HepG2 (cell line): Measurements from ENCODE around the gene SRSF4.

Experiments used
- EZH2 ChIP-seq: conservative IDR thresholded peaks from 2 replicates; pipeline ENCODE4 v1.6.1; 2012; ENCODE audit warnings: mild to moderate bottlenecking, low read depth, low read length, moderate library complexity
- ISX ChIP-seq: sonication (generic); formaldehyde crosslinking; conservative IDR thresholded peaks from 2 replicates; pipeline ENCODE4 v1.5.0; 2020; ENCODE audit warnings: missing genetic modification reagents
- JDP2 ChIP-seq: sonication (generic); formaldehyde crosslinking; IDR thresholded peaks from 2 replicates; pipeline ENCODE4 v1.8.1; 2022; ENCODE audit warnings: missing genetic modification reagents, borderline replicate concordance
- KDM4B ChIP-seq: sonication (generic); formaldehyde crosslinking; IDR thresholded peaks from 2 replicates; pipeline ENCODE4 v1.4.0; 2020; ENCODE audit warnings: missing genetic modification reagents
- LCORL ChIP-seq, 2 experiments: fragments of 450-650 bp in 1 of 2; sonication (generic) in 1 of 2; formaldehyde crosslinking in 1 of 2; IDR thresholded peaks; 2 replicates each; pipeline versions ENCODE4 v1.5.0 to v1.6.1; 2017 to 2020; ENCODE audit warnings: antibody characterized with exemption in 1 of 2, missing genetic modification reagents in 1 of 2
- NRL ChIP-seq: sonication (generic); formaldehyde crosslinking; IDR thresholded peaks from 2 replicates; pipeline ENCODE4 v1.5.0; 2020; ENCODE audit warnings: missing genetic modification reagents, mild to moderate bottlenecking, moderate library complexity, borderline replicate concordance
- SP2 ChIP-seq: sonication (generic); formaldehyde crosslinking; IDR thresholded peaks from 2 replicates; pipeline ENCODE4 v1.5.1; 2020; ENCODE audit warnings: mild to moderate bottlenecking, missing genetic modification reagents
- TBP ChIP-seq: sonication (generic); formaldehyde crosslinking; IDR thresholded peaks from 2 replicates; pipeline ENCODE4 v1.5.0; 2020; ENCODE audit warnings: missing genetic modification reagents
- ZGPAT ChIP-seq: IDR thresholded peaks from 2 replicates; pipeline ENCODE4 v1.6.1; 2016; ENCODE audit warnings: mild to moderate bottlenecking
- ZHX1 ChIP-seq: sonication (generic); formaldehyde crosslinking; IDR thresholded peaks from 2 replicates; pipeline ENCODE4 v1.8.1; 2022; ENCODE audit warnings: low read depth, mild to moderate bottlenecking, missing genetic modification reagents
- ZNF792 ChIP-seq: IDR thresholded peaks from 2 replicates; pipeline ENCODE4 v1.6.1; 2016
- TF ChIP-seq, protein P1 (sequence below): sonication (generic); formaldehyde crosslinking; IDR thresholded peaks from 2 replicates; pipeline ENCODE4 v1.4.0; 2020; ENCODE audit warnings: mild to moderate bottlenecking, missing genetic modification reagents
- TF ChIP-seq, protein P2 (sequence below): sonication (generic); formaldehyde crosslinking; IDR thresholded peaks from 2 replicates; pipeline ENCODE4 v1.5.0; 2020; ENCODE audit warnings: mild to moderate bottlenecking, missing genetic modification reagents, moderate library complexity
- TF ChIP-seq, protein P3 (sequence below), 2 experiments: sonication (generic) in 1 of 2; formaldehyde crosslinking in 1 of 2; IDR thresholded peaks; 2 replicates each; pipeline versions ENCODE4 v1.5.1 to v1.6.1; 2011 to 2020; ENCODE audit warnings: borderline replicate concordance in 1 of 2, low read depth in 1 of 2, low read length in 1 of 2, mild to moderate bottlenecking in 1 of 2, missing genetic modification reagents in 1 of 2, moderate library complexity in 1 of 2

DNA sequence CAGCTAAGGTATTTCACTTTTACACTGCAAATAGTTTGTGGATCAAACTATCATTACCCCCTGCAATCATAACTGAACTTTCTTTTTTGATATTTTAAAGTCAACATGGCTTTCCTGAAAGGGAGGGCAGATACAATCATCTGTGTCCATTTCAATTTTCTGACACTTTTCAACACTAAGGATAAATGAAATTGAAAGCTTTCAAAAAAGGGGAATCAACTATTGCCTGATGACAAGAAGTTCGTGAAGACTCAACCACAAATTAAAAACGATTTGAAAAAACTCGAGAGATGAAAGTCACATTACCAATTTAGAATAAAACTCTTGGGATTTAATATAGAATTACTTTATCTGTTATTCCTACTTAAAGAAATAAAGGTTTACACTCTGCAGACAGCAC, 11.7 kb downstream of the SRSF4 start:
- TF ChIP-seq NRL (CRISPR knock-in tag), result no peak
- TF ChIP-seq, protein P1, sequence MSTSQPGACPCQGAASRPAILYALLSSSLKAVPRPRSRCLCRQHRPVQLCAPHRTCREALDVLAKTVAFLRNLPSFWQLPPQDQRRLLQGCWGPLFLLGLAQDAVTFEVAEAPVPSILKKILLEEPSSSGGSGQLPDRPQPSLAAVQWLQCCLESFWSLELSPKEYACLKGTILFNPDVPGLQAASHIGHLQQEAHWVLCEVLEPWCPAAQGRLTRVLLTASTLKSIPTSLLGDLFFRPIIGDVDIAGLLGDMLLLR (CRISPR knock-in tag), result no peak
- no peak for TF ChIP-seq ZGPAT (CRISPR knock-in tag)
- TF ChIP-seq, protein P2, sequence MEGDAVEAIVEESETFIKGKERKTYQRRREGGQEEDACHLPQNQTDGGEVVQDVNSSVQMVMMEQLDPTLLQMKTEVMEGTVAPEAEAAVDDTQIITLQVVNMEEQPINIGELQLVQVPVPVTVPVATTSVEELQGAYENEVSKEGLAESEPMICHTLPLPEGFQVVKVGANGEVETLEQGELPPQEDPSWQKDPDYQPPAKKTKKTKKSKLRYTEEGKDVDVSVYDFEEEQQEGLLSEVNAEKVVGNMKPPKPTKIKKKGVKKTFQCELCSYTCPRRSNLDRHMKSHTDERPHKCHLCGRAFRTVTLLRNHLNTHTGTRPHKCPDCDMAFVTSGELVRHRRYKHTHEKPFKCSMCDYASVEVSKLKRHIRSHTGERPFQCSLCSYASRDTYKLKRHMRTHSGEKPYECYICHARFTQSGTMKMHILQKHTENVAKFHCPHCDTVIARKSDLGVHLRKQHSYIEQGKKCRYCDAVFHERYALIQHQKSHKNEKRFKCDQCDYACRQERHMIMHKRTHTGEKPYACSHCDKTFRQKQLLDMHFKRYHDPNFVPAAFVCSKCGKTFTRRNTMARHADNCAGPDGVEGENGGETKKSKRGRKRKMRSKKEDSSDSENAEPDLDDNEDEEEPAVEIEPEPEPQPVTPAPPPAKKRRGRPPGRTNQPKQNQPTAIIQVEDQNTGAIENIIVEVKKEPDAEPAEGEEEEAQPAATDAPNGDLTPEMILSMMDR (CRISPR knock-in tag), result no peak
- no peak for TF ChIP-seq ISX (CRISPR knock-in tag)
- TF ChIP-seq SP2 (CRISPR knock-in tag), result no peak
- no peak for TF ChIP-seq TBP
- TF ChIP-seq LCORL (IDR thresholded peaks at IDR 0.05), result no peak
- no peak for TF ChIP-seq LCORL (CRISPR knock-in tag; IDR thresholded peaks at IDR 0.05)
- TF ChIP-seq JDP2, result no peak
- TF ChIP-seq EZH2, result no peak
- TF ChIP-seq ZNF792 (CRISPR knock-in tag), result no peak
- TF ChIP-seq, protein P3, sequence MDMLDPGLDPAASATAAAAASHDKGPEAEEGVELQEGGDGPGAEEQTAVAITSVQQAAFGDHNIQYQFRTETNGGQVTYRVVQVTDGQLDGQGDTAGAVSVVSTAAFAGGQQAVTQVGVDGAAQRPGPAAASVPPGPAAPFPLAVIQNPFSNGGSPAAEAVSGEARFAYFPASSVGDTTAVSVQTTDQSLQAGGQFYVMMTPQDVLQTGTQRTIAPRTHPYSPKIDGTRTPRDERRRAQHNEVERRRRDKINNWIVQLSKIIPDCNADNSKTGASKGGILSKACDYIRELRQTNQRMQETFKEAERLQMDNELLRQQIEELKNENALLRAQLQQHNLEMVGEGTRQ (IDR thresholded peaks at IDR 0.05; ENCODE audit: low read depth, low read length), result no peak
- TF ChIP-seq, protein P3 (CRISPR knock-in tag; IDR thresholded peaks at IDR 0.05; ENCODE audit: borderline replicate concordance), result no peak
- TF ChIP-seq KDM4B (CRISPR knock-in tag), result no peak
- TF ChIP-seq ZHX1, result no peak
